GM20431 (cell line): ENCODE data around the gene HLA-A.
"Not testable (repeated sequence)": the region's sequence is repeated elsewhere in the genome, so short reads cannot be mapped to it uniquely, and the experiment has no call there.

Experiments used
- in situ Hi-C: fragments of 300-500 bp; cut with MseI, MboI; formaldehyde crosslinking; loops from one replicate; pipeline ENCODE4 v1.15.0; 2020; ENCODE audit warnings: low sequenced_read_pairs; ENCODE audit not compliant: unreplicated experiment

HLA-A gene

GRCh38 chr6:29958046-29958445, 15.7 kb downstream of the HLA-A start:
- in situ Hi-C loops: no loop called here

GRCh38 chr6:29958921-29959320, 16.6 kb downstream of the HLA-A start:
- in situ Hi-C loops: no loop called here

- in situ Hi-C loops: no loop called here
These were observed 17.1 kb downstream of the HLA-A start for GRCh38 chr6:29959467-29959866.

GRCh38 chr6:29961966-29962365, 19.6 kb downstream of the HLA-A start:
- in situ Hi-C loops: no loop called here

GRCh38 chr6:29963697-29964096, 21.4 kb downstream of the HLA-A start:
- in situ Hi-C loops: not testable (repeated sequence)

GRCh38 chr6:29964518-29964886, 22.2 kb downstream of the HLA-A start:
- in situ Hi-C loops: no loop called here

GRCh38 chr6:29964887-29965562, 22.7 kb downstream of the HLA-A start:
- in situ Hi-C loops: no loop called here

- in situ Hi-C loops: no loop called here
These were observed 23.2 kb downstream of the HLA-A start for GRCh38 chr6:29965563-29965872.

- in situ Hi-C loops: no loop called here
These were observed 23.7 kb downstream of the HLA-A start for GRCh38 chr6:29965873-29966601.

GRCh38 chr6:29967379-29968010, 25.2 kb downstream of the HLA-A start:
- in situ Hi-C loops: no loop called here

- in situ Hi-C loops: no loop called here
These were observed 25.8 kb downstream of the HLA-A start for GRCh38 chr6:29968130-29968529.

- in situ Hi-C loops: no loop called here
These were observed 26.6 kb downstream of the HLA-A start for GRCh38 chr6:29968905-29969304.

GRCh38 chr6:29970711-29971110, 28.4 kb downstream of the HLA-A start:
- in situ Hi-C loops: no loop called here

- in situ Hi-C loops: no loop called here
These were observed 32.7 kb downstream of the HLA-A start for GRCh38 chr6:29974901-29975560.

GRCh38 chr6:29975561-29975907, 33.2 kb downstream of the HLA-A start:
- in situ Hi-C loops: no loop called here

- in situ Hi-C loops: no loop called here
These were observed 33.9 kb downstream of the HLA-A start for GRCh38 chr6:29976253-29976587.

GRCh38 chr6:29976588-29977424, 34.5 kb downstream of the HLA-A start:
- in situ Hi-C loops: no loop called here

- in situ Hi-C loops: no loop called here
These were observed 35.0 kb downstream of the HLA-A start for GRCh38 chr6:29977425-29977727.

- in situ Hi-C loops: not testable (repeated sequence)
These were observed 37.7 kb downstream of the HLA-A start for GRCh38 chr6:29980013-29980412.

- in situ Hi-C loops: no loop called here
These were observed 38.2 kb downstream of the HLA-A start for GRCh38 chr6:29980511-29980910.
